Retinal pigment epithelial cell (primary cell): ENCODE data around the gene INHBB.

Source experiments
- DNase-seq: peaks from one replicate; pipeline ENCODE4 v3.0.0-alpha.2; 2010; ENCODE audit warnings: low read depth
- H3K4me3 ChIP-seq: 2 replicates; pipeline ENCODE4 v1.5.1; 2011; ENCODE audit warnings: mild to moderate bottlenecking, low read length, control low read depth, moderate library complexity
- TF ChIP-seq, protein P1 (sequence below): conservative IDR thresholded peaks from 2 replicates; pipeline ENCODE4 v1.5.1; 2011; ENCODE audit warnings: low read depth, low read length, control low read depth, inconsistent platforms

INHBB gene

DNA sequence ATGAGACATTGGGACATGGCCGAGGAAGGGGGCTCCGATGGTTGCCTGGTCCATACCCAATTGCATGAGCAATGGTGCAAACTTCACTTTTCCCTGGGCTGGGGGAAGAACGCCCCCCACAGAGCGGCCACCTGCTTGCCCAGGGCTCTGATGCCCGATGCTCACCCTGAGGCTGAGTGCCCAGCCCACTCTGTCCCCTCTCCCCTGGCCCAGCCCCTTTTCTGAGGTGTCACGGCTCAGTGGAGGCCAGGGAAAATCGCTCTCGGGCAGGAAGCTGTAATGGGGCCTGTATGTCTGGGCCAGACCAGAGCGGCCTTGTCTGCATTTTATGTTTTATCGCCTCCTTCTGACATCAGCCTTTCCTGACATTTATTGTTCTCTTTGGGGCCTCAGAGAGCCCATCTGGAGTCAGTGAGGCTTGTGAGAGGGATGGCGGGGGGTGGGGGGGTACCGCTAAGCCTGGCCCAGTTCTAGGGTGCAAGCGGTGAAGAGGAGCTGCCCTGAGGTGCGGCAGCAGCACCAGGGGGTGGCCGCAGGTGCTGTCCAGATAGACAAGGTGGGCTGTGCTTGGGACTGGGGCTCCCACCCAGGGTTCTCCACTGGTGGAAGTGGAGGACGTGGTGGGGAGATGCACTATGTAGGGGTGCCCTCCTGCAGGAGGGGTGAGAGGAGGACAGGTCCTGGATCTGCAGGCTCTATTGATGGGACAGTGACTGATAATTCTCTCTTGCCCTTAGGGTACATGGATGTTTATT lies 46.2 kb downstream of the INHBB start:
- TF ChIP-seq, protein P1, sequence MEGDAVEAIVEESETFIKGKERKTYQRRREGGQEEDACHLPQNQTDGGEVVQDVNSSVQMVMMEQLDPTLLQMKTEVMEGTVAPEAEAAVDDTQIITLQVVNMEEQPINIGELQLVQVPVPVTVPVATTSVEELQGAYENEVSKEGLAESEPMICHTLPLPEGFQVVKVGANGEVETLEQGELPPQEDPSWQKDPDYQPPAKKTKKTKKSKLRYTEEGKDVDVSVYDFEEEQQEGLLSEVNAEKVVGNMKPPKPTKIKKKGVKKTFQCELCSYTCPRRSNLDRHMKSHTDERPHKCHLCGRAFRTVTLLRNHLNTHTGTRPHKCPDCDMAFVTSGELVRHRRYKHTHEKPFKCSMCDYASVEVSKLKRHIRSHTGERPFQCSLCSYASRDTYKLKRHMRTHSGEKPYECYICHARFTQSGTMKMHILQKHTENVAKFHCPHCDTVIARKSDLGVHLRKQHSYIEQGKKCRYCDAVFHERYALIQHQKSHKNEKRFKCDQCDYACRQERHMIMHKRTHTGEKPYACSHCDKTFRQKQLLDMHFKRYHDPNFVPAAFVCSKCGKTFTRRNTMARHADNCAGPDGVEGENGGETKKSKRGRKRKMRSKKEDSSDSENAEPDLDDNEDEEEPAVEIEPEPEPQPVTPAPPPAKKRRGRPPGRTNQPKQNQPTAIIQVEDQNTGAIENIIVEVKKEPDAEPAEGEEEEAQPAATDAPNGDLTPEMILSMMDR = no peak
- no peak for DNase-seq
- no peak overlapping the region for H3K4me3 ChIP-seq

DNA sequence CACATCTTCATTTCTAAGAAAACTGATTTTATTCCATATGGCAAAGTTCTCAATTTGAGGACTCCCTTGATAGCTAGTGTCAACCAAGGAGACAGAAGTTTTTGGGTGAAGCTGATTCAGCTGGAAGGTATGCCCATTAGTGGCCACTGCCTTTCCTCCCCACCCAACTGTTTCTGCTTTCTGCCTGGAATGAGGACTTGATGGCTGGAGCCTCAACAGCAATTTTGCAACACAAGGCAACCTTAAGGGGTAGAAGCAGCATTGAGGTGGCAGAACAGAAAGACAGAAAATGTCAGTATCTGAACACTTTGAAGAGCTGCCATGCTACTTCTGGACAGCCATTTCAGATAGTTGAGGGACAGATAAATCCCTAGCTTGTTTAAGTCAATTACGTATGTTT lies 47.0 kb downstream of the INHBB start:
- TF ChIP-seq, protein P1 = no peak
- DNase-seq = no peak
- no peak overlapping the region for H3K4me3 ChIP-seq

DNA sequence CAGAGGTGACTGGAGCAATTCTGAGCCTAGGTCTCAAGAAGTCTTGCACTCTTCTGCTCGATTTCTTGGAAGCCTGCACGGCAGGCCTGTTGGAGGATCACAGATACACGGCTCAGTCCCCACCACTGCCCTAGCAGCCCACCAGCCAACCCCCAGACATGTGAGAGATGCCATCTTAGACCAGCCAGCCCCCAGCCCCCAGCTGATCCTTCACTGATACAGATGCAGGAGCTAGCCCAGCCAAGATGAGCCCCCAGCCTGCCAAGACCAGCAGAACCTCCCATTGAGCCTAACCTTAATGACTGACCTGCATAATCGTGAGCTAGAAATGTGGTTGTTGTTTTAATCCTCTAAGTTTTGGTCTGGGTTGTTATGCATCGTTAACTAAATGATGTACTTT lies 47.5 kb downstream of the INHBB start:
- H3K4me3 ChIP-seq = no peak overlapping the region
- DNase-seq = no peak
- TF ChIP-seq, protein P1 = no peak

DNA sequence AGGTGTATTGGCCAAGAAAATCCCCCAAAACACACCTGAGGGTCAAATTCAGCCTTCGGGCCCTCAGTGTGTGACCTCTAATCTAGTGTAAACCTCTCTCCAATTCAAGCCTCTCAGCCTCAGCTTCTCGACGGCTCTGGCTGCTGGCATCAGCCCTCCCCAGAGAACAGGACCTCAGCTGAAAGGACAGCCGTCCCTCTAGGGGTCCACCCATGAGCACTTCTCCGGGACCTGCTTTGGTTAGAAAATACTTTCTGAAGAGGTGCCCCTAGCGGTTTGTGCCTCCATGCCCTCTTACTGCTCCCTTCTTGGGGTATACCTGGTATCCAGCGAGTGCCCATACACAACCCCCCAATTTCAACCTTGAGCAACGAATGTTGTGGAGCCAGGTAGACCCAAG lies 48.8 kb downstream of the INHBB start:
- DNase-seq = no peak
- no peak overlapping the region for H3K4me3 ChIP-seq
- TF ChIP-seq, protein P1 = no peak

DNA sequence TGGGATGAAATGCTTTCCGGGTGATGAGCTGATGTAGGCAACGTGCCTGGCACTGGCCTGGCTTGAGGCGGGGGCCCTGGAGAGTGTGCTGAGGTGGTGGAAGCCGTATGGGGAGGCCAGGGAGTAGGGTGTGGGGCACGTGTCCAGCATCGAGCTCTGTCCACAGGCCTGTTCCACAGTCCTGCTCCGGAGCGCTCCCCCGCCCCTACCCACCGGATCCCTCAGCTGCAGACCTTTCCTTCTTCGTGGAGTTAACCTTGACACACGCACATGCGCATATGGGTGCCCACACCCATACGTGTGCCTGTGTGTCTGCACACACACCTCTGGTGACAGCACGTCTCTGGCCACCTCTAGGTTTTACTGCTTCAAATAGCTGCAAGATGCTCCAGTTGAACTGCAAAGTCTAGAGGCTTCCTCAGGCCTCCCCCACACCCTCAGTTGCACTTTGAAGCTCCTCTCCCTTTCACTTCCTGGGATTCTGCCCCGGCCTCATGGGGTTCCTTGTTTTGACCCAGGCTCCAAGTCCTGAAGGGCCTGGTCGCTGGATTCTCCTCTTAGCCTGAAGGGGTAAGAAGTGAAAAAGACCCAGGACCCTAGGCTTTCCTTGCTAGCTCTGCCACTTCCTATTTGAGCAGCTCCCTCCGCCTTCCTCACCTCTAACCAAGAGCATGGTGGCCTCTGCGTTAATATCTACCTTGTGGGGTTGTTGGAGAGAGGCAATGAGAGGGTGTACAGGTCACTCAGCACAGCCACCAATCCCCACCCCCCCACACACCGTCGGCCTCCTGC lies 49.5 kb downstream of the INHBB start:
- H3K4me3 ChIP-seq = no peak overlapping the region
- TF ChIP-seq, protein P1 = no peak
- DNase-seq = no peak

DNA sequence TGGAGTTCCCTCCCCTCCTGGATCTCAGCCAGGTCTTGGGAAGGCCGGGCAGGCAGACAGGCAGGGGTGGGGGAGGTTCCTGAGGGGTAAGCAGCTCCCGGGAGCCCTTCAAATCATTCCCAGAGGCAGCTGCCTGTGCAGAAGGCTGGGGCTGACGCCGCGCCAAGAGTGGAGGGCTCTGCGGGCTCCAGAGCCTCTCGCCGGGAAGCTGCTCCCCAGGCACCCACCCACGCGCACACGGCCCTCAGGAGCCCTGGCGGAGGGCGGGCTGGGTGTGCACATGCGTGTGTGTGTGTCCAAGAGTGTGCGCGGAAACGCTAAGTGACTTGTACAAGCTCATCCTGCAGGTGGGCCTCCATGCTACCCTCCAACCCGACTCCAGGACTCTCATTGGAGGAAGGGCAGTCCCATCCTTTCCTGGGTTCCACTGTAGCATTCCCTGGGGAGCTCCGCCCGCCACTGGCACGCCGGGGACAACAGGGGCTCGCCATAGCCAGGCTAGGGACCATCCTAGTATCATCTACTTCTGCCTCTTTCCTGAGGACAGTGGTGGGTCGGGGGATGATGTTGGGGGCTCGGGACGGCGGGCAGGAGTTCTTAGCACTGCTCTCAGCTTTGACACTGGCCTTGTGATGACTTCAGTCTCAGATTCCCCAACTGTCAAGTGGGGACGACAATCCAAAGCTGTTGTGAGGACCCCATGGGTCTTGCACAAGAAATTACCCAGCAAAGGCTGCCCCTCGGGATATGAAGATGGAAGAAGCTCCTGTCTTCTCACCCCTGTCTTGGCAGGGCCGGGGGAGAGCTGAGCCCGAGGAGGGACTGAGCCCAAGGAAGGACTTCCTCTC lies 50.3 kb downstream of the INHBB start:
- DNase-seq = no peak
- TF ChIP-seq, protein P1 = no peak

More for the DNA sequence above, 50.3 kb downstream of the INHBB start:
- no peak overlapping the region for H3K4me3 ChIP-seq
